IPS-15b (cell line): ENCODE measurements around the gene PLEKHH2.
"Not testable (repeated sequence)": the region's sequence is repeated elsewhere in the genome, so short reads cannot be mapped to it uniquely, and the experiment has no call there.

Experiments
- H3K27me3 ChIP-seq: one replicate; pipeline ENCODE4 v1.6.1; 2013; ENCODE audit warnings: low read length; ENCODE audit not compliant: control insufficient read depth, insufficient read depth
- H3K36me3 ChIP-seq: one replicate; pipeline ENCODE4 v1.6.1; 2013; ENCODE audit warnings: low read length; ENCODE audit not compliant: control insufficient read depth, insufficient read depth
- H3K4me1 ChIP-seq: one replicate; pipeline ENCODE4 v1.6.1; 2013; ENCODE audit warnings: mild to moderate bottlenecking, low read length; ENCODE audit not compliant: control insufficient read depth, insufficient read depth
- H3K4me3 ChIP-seq: one replicate; pipeline ENCODE4 v1.5.1; 2013; ENCODE audit warnings: low read depth, low read length
- H3K9ac ChIP-seq: one replicate; pipeline ENCODE4 v1.6.1; 2013; ENCODE audit warnings: low read depth, mild to moderate bottlenecking, low read length
- H3K9me3 ChIP-seq: one replicate; pipeline ENCODE4 v1.6.1; 2013; ENCODE audit warnings: mild to moderate bottlenecking, low read length; ENCODE audit not compliant: control insufficient read depth, insufficient read depth

PLEKHH2 gene

GRCh38 chr2:43611987-43612894 is 24.8 kb upstream of the PLEKHH2 start:
- Histone ChIP-seq H3K9me3 (no peaks in the 10 kb centered on the region), H3K4me1 (peaks cover 2% of the 10 kb centered on the region), H3K27me3 (no peaks in the 10 kb centered on the region), H3K4me3 (no peak overlapping the region), H3K36me3 (no peaks in the 10 kb centered on the region), H3K9ac (no peak overlapping the region)

GRCh38 chr2:43612944-43613343 is 24.1 kb upstream of the PLEKHH2 start:
- Histone ChIP-seq H3K27me3 (no peaks in the 10 kb centered on the region), H3K4me3 (no peak overlapping the region), H3K36me3 (no peaks in the 10 kb centered on the region), H3K4me1 (peaks cover 2% of the 10 kb centered on the region), H3K9ac (no peak overlapping the region), H3K9me3 (no peaks in the 10 kb centered on the region)

- no peak overlapping the region for H3K4me3 ChIP-seq
- no peaks in the 10 kb centered on the region for H3K27me3 ChIP-seq
- no peaks in the 10 kb centered on the region for H3K9me3 ChIP-seq
- H3K36me3 ChIP-seq: no peaks in the 10 kb centered on the region
- peaks cover 2% of the 10 kb centered on the region for H3K4me1 ChIP-seq
- no peak overlapping the region for H3K9ac ChIP-seq
Observed at GRCh38 chr2:43616967-43617680, 19.9 kb upstream of the PLEKHH2 start.

GRCh38 chr2:43619511-43619910 is 17.5 kb upstream of the PLEKHH2 start:
- Histone ChIP-seq H3K9me3 (no peaks in the 10 kb centered on the region), H3K27me3 (no peaks in the 10 kb centered on the region), H3K36me3 (no peaks in the 10 kb centered on the region), H3K9ac (no peak overlapping the region), H3K4me3 (no peak overlapping the region), H3K4me1 (no peaks in the 10 kb centered on the region)

GRCh38 chr2:43622931-43623451 is 14.1 kb upstream of the PLEKHH2 start:
- no peak overlapping the region for H3K4me3 ChIP-seq
- H3K9ac ChIP-seq: no peak overlapping the region
- H3K27me3 ChIP-seq: no peaks in the 10 kb centered on the region
- H3K36me3 ChIP-seq: no peaks in the 10 kb centered on the region
- no peaks in the 10 kb centered on the region for H3K9me3 ChIP-seq
- no peaks in the 10 kb centered on the region for H3K4me1 ChIP-seq

- Histone ChIP-seq H3K27me3 (peaks cover 7% of the 10 kb centered on the region), H3K4me1 (peaks cover 4% of the 10 kb centered on the region)
Observed at GRCh38 chr2:43631618-43632317, 5.3 kb upstream of the PLEKHH2 start.

GRCh38 chr2:43634604-43635306 is 2.3 kb upstream of the PLEKHH2 start:
- Histone ChIP-seq H3K36me3 (no peaks in the 10 kb centered on the region), H3K9ac (no peak overlapping the region), H3K27me3 (peaks cover 24% of the 10 kb centered on the region), H3K9me3 (no peaks in the 10 kb centered on the region), H3K4me3 (no peak overlapping the region), H3K4me1 (peaks cover 4% of the 10 kb centered on the region)

More at GRCh38 chr2:43631618-43632317, 5.3 kb upstream of the PLEKHH2 start:
- H3K4me3 ChIP-seq: no peak overlapping the region
- no peaks in the 10 kb centered on the region for H3K9me3 ChIP-seq
- no peak overlapping the region for H3K9ac ChIP-seq
- H3K36me3 ChIP-seq: no peaks in the 10 kb centered on the region

- H3K4me1 ChIP-seq, H3K4me3 ChIP-seq, H3K9ac ChIP-seq, H3K36me3 ChIP-seq, H3K9me3 ChIP-seq: not testable (repeated sequence)
- H3K27me3 ChIP-seq: peaks cover 24% of the 10 kb centered on the region
Observed at GRCh38 chr2:43636153-43636552, 907 bp upstream of the PLEKHH2 start.

GRCh38 chr2:43636621-43637020 is 439 bp upstream of the PLEKHH2 start:
- Histone ChIP-seq H3K9ac (no peak overlapping the region), H3K4me3 (peak overlapping the region; percentile 77), H3K9me3 (no peaks in the 10 kb centered on the region), H3K36me3 (no peaks in the 10 kb centered on the region), H3K4me1 (peaks cover 4% of the 10 kb centered on the region), H3K27me3 (peaks cover 24% of the 10 kb centered on the region)

- Histone ChIP-seq H3K4me3 (no peak overlapping the region), H3K4me1 (no peaks in the 10 kb centered on the region), H3K27me3 (peaks cover 16% of the 10 kb centered on the region), H3K9ac (no peak overlapping the region), H3K9me3 (no peaks in the 10 kb centered on the region), H3K36me3 (no peaks in the 10 kb centered on the region)
Observed at GRCh38 chr2:43642363-43642762, 5.3 kb downstream of the PLEKHH2 start.

GRCh38 chr2:43643680-43644079 is 6.6 kb downstream of the PLEKHH2 start:
- H3K27me3 ChIP-seq: peaks cover 5% of the 10 kb centered on the region
- H3K9ac ChIP-seq: no peak overlapping the region
- no peaks in the 10 kb centered on the region for H3K4me1 ChIP-seq
- no peak overlapping the region for H3K4me3 ChIP-seq
- H3K9me3 ChIP-seq: no peaks in the 10 kb centered on the region
- H3K36me3 ChIP-seq: no peaks in the 10 kb centered on the region
